SU-DHL-6 (cell line): Measurements from ENCODE around the gene STARD3.

Experiments
- H2AFZ ChIP-seq: fragments of 200-600 bp; sonication (generic); 2 replicates; pipeline ENCODE4 v1.6.1; 2014; ENCODE audit warnings: low read depth, mild to moderate bottlenecking, moderate library complexity, mixed read lengths, antibody characterized with exemption, low read length; ENCODE audit not compliant: severe bottlenecking
- H3F3A ChIP-seq: fragments of 200-600 bp; shearing (Covaris generic); 2 replicates; pipeline ENCODE4 v1.6.0; 2016; ENCODE audit warnings: antibody characterized with exemption, mild to moderate bottlenecking; ENCODE audit not compliant: insufficient read depth
- H3K27ac ChIP-seq: fragments of 200-600 bp; sonication (generic); 2 replicates; pipeline ENCODE4 v1.5.1; 2016; ENCODE audit warnings: low read depth, mild to moderate bottlenecking, low read length, moderate library complexity, mixed read lengths
- H3K27me3 ChIP-seq: fragments of 200-600 bp; sonication (generic), shearing (Covaris generic); 2 replicates; pipeline ENCODE4 v1.6.0; 2014; ENCODE audit warnings: mild to moderate bottlenecking, low read length
- H3K36me3 ChIP-seq: fragments of 200-600 bp; sonication (generic); 2 replicates; pipeline ENCODE4 v1.6.1; 2014; ENCODE audit warnings: mild to moderate bottlenecking, low read length, mixed read lengths
- H3K4me2 ChIP-seq: fragments of 300-600, 200-600 bp; shearing (Covaris generic), sonication (generic); 2 replicates; pipeline ENCODE4 v1.6.0; 2014; ENCODE audit warnings: low read length, low read depth, mild to moderate bottlenecking; ENCODE audit not compliant: poor library complexity, severe bottlenecking
- H3K4me3 ChIP-seq: fragments of 200-600 bp; sonication (generic); 2 replicates; pipeline ENCODE4 v1.5.1; 2014; ENCODE audit warnings: antibody characterized with exemption, low read length, mild to moderate bottlenecking, mixed read lengths; ENCODE audit not compliant: insufficient read depth, poor library complexity, severe bottlenecking
- H3K79me2 ChIP-seq: fragments of 200-600 bp; sonication (generic); 2 replicates; pipeline ENCODE4 v1.6.1; 2014; ENCODE audit warnings: mild to moderate bottlenecking, low read length, moderate library complexity; ENCODE audit not compliant: insufficient read depth
- H3K9ac ChIP-seq: fragments of 200-600 bp; sonication (generic); 2 replicates; pipeline ENCODE4 v1.7.0; 2014; ENCODE audit warnings: mild to moderate bottlenecking, low read length
- H3K9me2 ChIP-seq: fragments of 200-600 bp; sonication (generic); replicated peaks from 2 replicates; pipeline ENCODE4 v1.6.1; 2014; ENCODE audit warnings: low read length; ENCODE audit not compliant: insufficient read depth
- H3K9me3 ChIP-seq: fragments of 200-600 bp; sonication (generic); 2 replicates; pipeline ENCODE4 v1.6.1; 2014; ENCODE audit warnings: low read length, mixed read lengths; ENCODE audit not compliant: insufficient read depth
- H4K20me1 ChIP-seq: fragments of 200-600 bp; sonication (generic); 2 replicates; pipeline ENCODE4 v1.6.1; 2014; ENCODE audit warnings: low read depth, mild to moderate bottlenecking, antibody characterized with exemption, low read length, moderate library complexity, mixed read lengths
- CTCF ChIP-seq: fragments of 200-600 bp; sonication (generic); IDR thresholded peaks from one replicate; pipeline ENCODE4 v1.5.1; 2017; ENCODE audit warnings: antibody characterized with exemption, mild to moderate bottlenecking, low read length, moderate library complexity; ENCODE audit not compliant: insufficient read depth, poor library complexity, severe bottlenecking
- EZH2phosphoT487 ChIP-seq: fragments of 200-600 bp; sonication (generic), shearing (Covaris generic); conservative IDR thresholded peaks from 2 replicates; pipeline ENCODE4 v1.6.1; 2018; ENCODE audit warnings: mild to moderate bottlenecking, antibody characterized with exemption, low read length, moderate library complexity, mixed read lengths

STARD3 gene

GRCh38 chr17:39670746-39671145, 33.8 kb downstream of the STARD3 start:
- H3K27me3 ChIP-seq = no peaks in the 10 kb centered on the region
- no peaks in the 10 kb centered on the region for H4K20me1 ChIP-seq
- no peaks in the 10 kb centered on the region for H3K9me3 ChIP-seq
- no peaks in the 10 kb centered on the region for H3F3A ChIP-seq
- no peak overlapping the region for H3K9ac ChIP-seq
- no peak overlapping the region for H3K4me2 ChIP-seq
- TF ChIP-seq CTCF = no peak
- TF ChIP-seq EZH2phosphoT487 = no peak
- H3K79me2 ChIP-seq = no peaks in the 10 kb centered on the region
- H3K4me3 ChIP-seq = no peak overlapping the region
- H3K27ac ChIP-seq = no peak overlapping the region
- no peaks in the 10 kb centered on the region for H3K9me2 ChIP-seq
- H3K36me3 ChIP-seq = no peaks in the 10 kb centered on the region
- no peak overlapping the region for H2AFZ ChIP-seq

GRCh38 chr17:39671651-39672521, 34.9 kb downstream of the STARD3 start:
- Histone ChIP-seq H3K9ac (no peak overlapping the region), H3K27ac (no peak overlapping the region), H3K36me3 (no peaks in the 10 kb centered on the region), H3K79me2 (no peaks in the 10 kb centered on the region), H3K27me3 (no peaks in the 10 kb centered on the region), H4K20me1 (no peaks in the 10 kb centered on the region), H3K4me2 (no peak overlapping the region), H3K4me3 (no peak overlapping the region), H3K9me3 (no peaks in the 10 kb centered on the region), H3K9me2 (no peaks in the 10 kb centered on the region), H2AFZ (no peak overlapping the region), H3F3A (no peaks in the 10 kb centered on the region)
- TF ChIP-seq EZH2phosphoT487 = no peak
- peak; percentile 69 for TF ChIP-seq CTCF

GRCh38 chr17:39672522-39673334, 35.8 kb downstream of the STARD3 start:
- H3K27me3 ChIP-seq = no peaks in the 10 kb centered on the region

More at GRCh38 chr17:39672522-39673334, 35.8 kb downstream of the STARD3 start:
- no peak overlapping the region for H3K27ac ChIP-seq
- no peak overlapping the region for H3K9ac ChIP-seq
- TF ChIP-seq EZH2phosphoT487 (no peak), CTCF (no peak)
- H3K4me2 ChIP-seq = no peak overlapping the region
- H3F3A ChIP-seq = no peaks in the 10 kb centered on the region
- no peak overlapping the region for H3K4me3 ChIP-seq
- H3K9me2 ChIP-seq = no peaks in the 10 kb centered on the region
- H3K36me3 ChIP-seq = no peaks in the 10 kb centered on the region
- H3K79me2 ChIP-seq = no peaks in the 10 kb centered on the region
- no peaks in the 10 kb centered on the region for H3K9me3 ChIP-seq
- H2AFZ ChIP-seq = no peak overlapping the region
- no peaks in the 10 kb centered on the region for H4K20me1 ChIP-seq
